Thymus (tissue), 14 donors: ENCODE results near the gene PNPT1. TPM values are rescaled to one million over a fixed set of nuclear protein-coding genes. Genes with fewer than 3 reads are reported as not detected.
A peak's percentile ranks its signal among the peaks of the same experiment; 100 is the strongest.
"Not testable (repeated sequence)": the region's sequence is repeated elsewhere in the genome, so short reads cannot be mapped to it uniquely, and the experiment has no call there.

Source experiments
- DNase-seq, 9 donors: peaks; one replicate each; pipeline ENCODE4 v3.0.0-alpha.2; 2013; ENCODE audit warnings: low spot score in 9 of 9, low read depth in 6 of 9, missing footprints in 1 of 9
- H3K27ac ChIP-seq, 2 donors: one replicate each; pipeline ENCODE4 v1.5.1; 2013; ENCODE audit warnings: control low read depth in 1 of 2, low read depth in 1 of 2, low read length in 1 of 2, mild to moderate bottlenecking in 1 of 2, moderate library complexity in 1 of 2
- H3K27me3 ChIP-seq, 2 donors: one replicate each; pipeline ENCODE4 v1.5.1; 2013; ENCODE audit warnings: low read length in 1 of 2; ENCODE audit not compliant: control insufficient read depth in 2 of 2, insufficient read depth in 1 of 2
- H3K36me3 ChIP-seq, 2 donors: one replicate each; pipeline ENCODE4 v1.5.1; 2013; ENCODE audit warnings: low read length in 1 of 2, mild to moderate bottlenecking in 1 of 2, moderate library complexity in 1 of 2; ENCODE audit not compliant: control insufficient read depth in 2 of 2, insufficient read depth in 2 of 2
- H3K4me1 ChIP-seq, 2 donors: one replicate each; pipeline ENCODE4 v1.5.1; 2013; ENCODE audit warnings: low read length in 2 of 2; ENCODE audit not compliant: control insufficient read depth in 2 of 2, insufficient read depth in 2 of 2
- H3K4me3 ChIP-seq, 2 donors: one replicate each; pipeline ENCODE4 v1.5.1; 2013; ENCODE audit warnings: low read length in 2 of 2, control low read depth in 1 of 2, mild to moderate bottlenecking in 1 of 2
- H3K9me3 ChIP-seq, 2 donors: one replicate each; pipeline ENCODE4 v1.5.1; 2013; ENCODE audit warnings: low read length in 1 of 2, mild to moderate bottlenecking in 1 of 2; ENCODE audit not compliant: control insufficient read depth in 2 of 2, insufficient read depth in 1 of 2
- WGBS: extraction: QIAGEN DNeasy Blood & Tissue Kit; methylation state at CpG from one replicate; pipeline ENCODE4 v1.1.7; 2013; 5-methylcytosine and 5-hydroxymethylcytosine counted together
- long read RNA-seq, 10 donors: transcript quantifications; one replicate each; lab custom pipeline, GENCODE V29; 2026
- polyA plus RNA-seq: library from polyadenylated mRNA; stranded (reverse); fragments of 200-250 nt; gene quantifications from one replicate; pipeline ENCODE4 v1.2.3, GENCODE V29; 2013
- total RNA-seq: library from RNA; stranded (reverse); fragments of 120-200 nt; gene quantifications from one replicate; pipeline ENCODE4 v1.2.4, GENCODE V29; 2013
- donor health status: healthy.

Gene PNPT1
- total RNA-seq (20.6 TPM), polyA plus RNA-seq (17.5 TPM)
- long read RNA-seq, donor 1, full-length matches to known transcripts, result 1 of 1 reads
- long read RNA-seq, donor 1, partial matches to known transcripts, result 0 of 1 reads
- long read RNA-seq, donor 1, other reads (novel, unspliced or antisense), result 0 of 1 reads
- long read RNA-seq, donor 2, full-length matches to known transcripts, result 4 of 4 reads
- long read RNA-seq, donor 2, partial matches to known transcripts, result 0 of 4 reads
- long read RNA-seq, donor 2, other reads (novel, unspliced or antisense), result 0 of 4 reads
- long read RNA-seq, donor 3, full-length matches to known transcripts, result 3 of 3 reads
- long read RNA-seq, donor 3, partial matches to known transcripts, result 0 of 3 reads
- long read RNA-seq, donor 3, other reads (novel, unspliced or antisense), result 0 of 3 reads
- long read RNA-seq, donor 4, result 0 reads
- long read RNA-seq, donor 5, full-length matches to known transcripts, result 5 of 5 reads
- long read RNA-seq, donor 5, partial matches to known transcripts, result 0 of 5 reads
- long read RNA-seq, donor 5, other reads (novel, unspliced or antisense), result 0 of 5 reads
- long read RNA-seq, donor 6, full-length matches to known transcripts, result 1 of 1 reads
- long read RNA-seq, donor 6, partial matches to known transcripts, result 0 of 1 reads
- long read RNA-seq, donor 6, other reads (novel, unspliced or antisense), result 0 of 1 reads
- long read RNA-seq, donor 7, full-length matches to known transcripts, result 7 of 7 reads
- long read RNA-seq, donor 7, partial matches to known transcripts, result 0 of 7 reads
- long read RNA-seq, donor 7, other reads (novel, unspliced or antisense), result 0 of 7 reads
- long read RNA-seq, donor 8, full-length matches to known transcripts, result 1 of 1 reads
- long read RNA-seq, donor 8, partial matches to known transcripts, result 0 of 1 reads
- long read RNA-seq, donor 8, other reads (novel, unspliced or antisense), result 0 of 1 reads
- long read RNA-seq, donor 9, full-length matches to known transcripts, result 2 of 2 reads
- long read RNA-seq, donor 9, partial matches to known transcripts, result 0 of 2 reads
- long read RNA-seq, donor 9, other reads (novel, unspliced or antisense), result 0 of 2 reads
- long read RNA-seq, donor 10, full-length matches to known transcripts, result 5 of 5 reads
- long read RNA-seq, donor 10, partial matches to known transcripts, result 0 of 5 reads
- long read RNA-seq, donor 10, other reads (novel, unspliced or antisense), result 0 of 5 reads

GRCh38 chr2:55693181-55694125, at the start of gene PNPT1:
Gene PNPT1 (minus strand): TSS chr2:55693844. CDS start chr2:55693823, 21 bp downstream.
- peak; percentile 86 to 96 (median 90) for DNase-seq
- Histone ChIP-seq H3K27ac (peak within 1 kb of the TSS; percentile 22 to 46), H3K27me3 (no peaks in the 10 kb centered on the region), H3K9me3 (no peaks in the 10 kb centered on the region), H3K4me3 (peak within 1 kb of the TSS; percentile 82 to 89), H3K4me1 (no peaks in the 10 kb centered on the region), H3K36me3 (no peaks in the 10 kb centered on the region)
- under 1% methylated on average over 56 of the region's 56 CpGs for WGBS

GRCh38 chr2:55742996-55743395, 49.4 kb upstream of the PNPT1 start:
- 98% methylated on average over 3 of the region's 3 CpGs for WGBS
- H3K27me3 ChIP-seq, result no peaks in the 10 kb centered on the region
- no peak overlapping the region for H3K27ac ChIP-seq
- no peaks in the 10 kb centered on the region for H3K9me3 ChIP-seq
- H3K36me3 ChIP-seq, result no peaks in the 10 kb centered on the region
- no peaks in the 10 kb centered on the region for H3K4me1 ChIP-seq
- no peak overlapping the region for H3K4me3 ChIP-seq
- DNase-seq, result no peak

DNA sequence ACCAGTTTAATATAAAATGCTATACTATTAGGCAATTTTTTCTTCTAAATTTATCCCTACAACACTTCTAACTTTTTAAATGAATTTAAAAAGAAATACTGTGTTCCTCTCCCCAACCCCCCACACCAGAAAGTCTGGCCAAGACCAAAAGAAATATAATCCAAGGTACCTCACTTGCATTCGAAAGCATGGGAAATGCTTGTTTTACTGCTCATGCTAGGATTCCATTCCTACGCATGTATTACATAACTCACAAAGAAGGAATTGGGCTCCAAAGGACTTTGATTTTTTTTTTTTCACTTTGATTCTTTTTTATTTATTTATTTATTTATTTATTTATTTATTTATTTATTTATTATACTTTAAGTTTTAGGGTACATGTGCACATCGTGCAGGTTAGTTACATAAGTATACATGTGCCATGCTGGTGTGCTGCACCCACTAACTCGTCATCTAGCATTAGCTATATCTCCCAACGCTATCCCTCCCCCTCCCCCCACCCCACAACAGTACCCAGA, 42.4 kb upstream of the PNPT1 start:
- H3K27ac ChIP-seq, H3K4me1 ChIP-seq, DNase-seq, H3K9me3 ChIP-seq, H3K27me3 ChIP-seq, H3K4me3 ChIP-seq, H3K36me3 ChIP-seq: not testable (repeated sequence)
- WGBS, result 96% methylated on average over 5 of the region's 5 CpGs

DNA sequence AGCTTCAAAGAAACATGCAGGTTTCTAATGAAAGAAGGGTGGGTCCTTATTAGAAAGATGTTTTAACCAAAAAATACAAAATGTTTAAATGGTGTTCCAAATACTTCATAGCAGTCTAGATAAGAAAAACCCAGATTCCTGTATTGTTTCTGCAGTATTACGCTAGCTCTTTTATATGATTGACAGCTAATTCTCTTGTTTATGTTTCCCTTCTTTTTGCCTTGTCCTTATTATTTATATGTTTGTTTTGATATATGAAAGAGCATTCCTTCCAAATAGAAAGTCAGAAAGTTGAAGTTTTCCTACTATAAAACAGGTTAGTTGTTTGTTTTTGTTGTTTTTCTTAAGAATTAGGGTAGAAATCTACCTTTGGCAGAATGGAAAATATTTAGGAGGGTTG, 41.1 kb upstream of the PNPT1 start:
- H3K4me1 ChIP-seq, result no peaks in the 10 kb centered on the region
- H3K27me3 ChIP-seq, result no peaks in the 10 kb centered on the region
- 97% methylated on average over 1 of the region's 1 CpG for WGBS
- no peak overlapping the region for H3K4me3 ChIP-seq
- no peak for DNase-seq
- no peaks in the 10 kb centered on the region for H3K36me3 ChIP-seq
- no peaks in the 10 kb centered on the region for H3K9me3 ChIP-seq
- H3K27ac ChIP-seq, result no peak overlapping the region

DNA sequence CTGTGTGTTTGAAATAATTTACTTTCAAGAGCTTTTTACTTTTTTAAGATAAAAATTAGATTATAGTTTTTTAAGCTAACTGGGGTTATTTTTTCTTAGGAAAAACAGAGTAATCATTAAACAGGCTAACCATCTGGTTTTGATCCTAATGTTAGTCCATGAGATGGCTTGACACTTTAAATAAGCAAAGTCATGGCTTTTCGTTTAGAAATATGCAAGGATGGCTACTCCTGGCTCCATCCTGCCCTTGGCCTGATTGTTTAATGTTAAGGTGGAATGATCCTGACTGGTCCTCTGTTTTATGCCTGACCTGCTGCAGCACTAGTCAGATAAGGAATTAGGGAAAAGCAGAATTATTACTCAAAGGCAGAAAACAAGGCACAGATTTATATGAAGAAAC, 39.7 kb upstream of the PNPT1 start:
- Histone ChIP-seq H3K27ac (no peak overlapping the region), H3K36me3 (no peaks in the 10 kb centered on the region), H3K27me3 (no peaks in the 10 kb centered on the region), H3K4me3 (no peak overlapping the region), H3K4me1 (no peaks in the 10 kb centered on the region), H3K9me3 (no peaks in the 10 kb centered on the region)
- no peak for DNase-seq
- WGBS, result 54% methylated on average over 1 of the region's 1 CpG

GRCh38 chr2:55732854-55733253, 39.2 kb upstream of the PNPT1 start:
- DNase-seq, result no peak
- Histone ChIP-seq H3K27ac (no peak overlapping the region), H3K9me3 (no peaks in the 10 kb centered on the region), H3K36me3 (no peaks in the 10 kb centered on the region), H3K4me1 (no peaks in the 10 kb centered on the region), H3K4me3 (no peak overlapping the region), H3K27me3 (no peaks in the 10 kb centered on the region)
- WGBS, result 93% methylated on average over 4 of the region's 4 CpGs

- 80% methylated on average over 1 of the region's 1 CpG for WGBS
- Histone ChIP-seq H3K9me3 (no peaks in the 10 kb centered on the region), H3K27ac (no peak overlapping the region), H3K27me3 (no peaks in the 10 kb centered on the region), H3K36me3 (no peaks in the 10 kb centered on the region), H3K4me3 (no peak overlapping the region), H3K4me1 (no peaks in the 10 kb centered on the region)
- DNase-seq, result no peak
Measured at GRCh38 chr2:55729136-55729685, 35.6 kb upstream of the PNPT1 start.
